SK-N-SH treated with all-trans-retinoic acid at 6 μM for 48 hours (cell line): ENCODE data around the gene STPG3.

ENCODE experiments used
- CSDC2 ChIP-seq: fragments of 250-450 bp; sonication (Bioruptor Pico); IDR thresholded peaks from 2 replicates; pipeline ENCODE4 v1.5.0; 2020; ENCODE audit warnings: mild to moderate bottlenecking, moderate library complexity
- ESRRG ChIP-seq: fragments of 250-450 bp; sonication (Bioruptor Pico); IDR thresholded peaks from 2 replicates; pipeline ENCODE4 v1.6.1; 2021; ENCODE audit warnings: mild to moderate bottlenecking
- ISL1 ChIP-seq: fragments of 250-450 bp; sonication (Bioruptor Pico); IDR thresholded peaks from 2 replicates; pipeline ENCODE4 v2.1.2; 2022; ENCODE audit warnings: mild to moderate bottlenecking, moderate library complexity
- OSR1 ChIP-seq: fragments of 250-450 bp; sonication (Bioruptor Pico); IDR thresholded peaks from 2 replicates; pipeline ENCODE4 v1.8.0; 2022; ENCODE audit warnings: moderate library complexity, mild to moderate bottlenecking, inconsistent platforms
- PPARA ChIP-seq: fragments of 250-450 bp; sonication (Bioruptor Pico); IDR thresholded peaks from 2 replicates; pipeline ENCODE4 v1.5.0; 2020; ENCODE audit warnings: mild to moderate bottlenecking, borderline replicate concordance
- SNAI2 ChIP-seq: fragments of 250-450 bp; sonication (Bioruptor Pico); IDR thresholded peaks from 2 replicates; pipeline ENCODE4 v1.5.0; 2020; ENCODE audit warnings: mild to moderate bottlenecking, moderate library complexity
- TSHZ2 ChIP-seq: fragments of 250-450 bp; sonication (Bioruptor Pico); IDR thresholded peaks from 2 replicates; pipeline ENCODE4 v1.5.0; 2020; ENCODE audit warnings: mild to moderate bottlenecking, moderate library complexity
- ZFP30 ChIP-seq: fragments of 450-650 bp; formaldehyde crosslinking; IDR thresholded peaks from 2 replicates; pipeline ENCODE4 v1.5.0; 2022; ENCODE audit warnings: mild to moderate bottlenecking, moderate library complexity
- ZNF70 ChIP-seq: fragments of 450-650 bp; formaldehyde crosslinking; IDR thresholded peaks from 2 replicates; pipeline ENCODE4 v1.5.0; 2020; ENCODE audit warnings: mild to moderate bottlenecking, moderate library complexity
- TF ChIP-seq, protein P1 (sequence below): fragments of 250-450 bp; sonication (Bioruptor Pico); IDR thresholded peaks from 2 replicates; pipeline ENCODE4 v1.8.0; 2020; ENCODE audit warnings: mild to moderate bottlenecking, moderate library complexity, borderline replicate concordance
- TF ChIP-seq, protein P2 (sequence below): fragments of 250-450 bp; sonication (Bioruptor Pico); IDR thresholded peaks from 2 replicates; pipeline ENCODE4 v1.5.1; 2021; ENCODE audit warnings: mild to moderate bottlenecking, moderate library complexity

GRCh38 chr9:137273095-137273490 lies 22.0 kb downstream of the STPG3 start:
- TF ChIP-seq ZFP30 (CRISPR knock-in tag) (no peak), ESRRG (CRISPR knock-in tag) (no peak), ZNF70 (no peak), SNAI2 (CRISPR knock-in tag) (no peak), TSHZ2 (CRISPR knock-in tag) (no peak), ISL1 (CRISPR knock-in tag) (no peak), PPARA (CRISPR knock-in tag) (no peak), CSDC2 (CRISPR knock-in tag) (no peak), OSR1 (CRISPR knock-in tag) (no peak)
- TF ChIP-seq, protein P1, sequence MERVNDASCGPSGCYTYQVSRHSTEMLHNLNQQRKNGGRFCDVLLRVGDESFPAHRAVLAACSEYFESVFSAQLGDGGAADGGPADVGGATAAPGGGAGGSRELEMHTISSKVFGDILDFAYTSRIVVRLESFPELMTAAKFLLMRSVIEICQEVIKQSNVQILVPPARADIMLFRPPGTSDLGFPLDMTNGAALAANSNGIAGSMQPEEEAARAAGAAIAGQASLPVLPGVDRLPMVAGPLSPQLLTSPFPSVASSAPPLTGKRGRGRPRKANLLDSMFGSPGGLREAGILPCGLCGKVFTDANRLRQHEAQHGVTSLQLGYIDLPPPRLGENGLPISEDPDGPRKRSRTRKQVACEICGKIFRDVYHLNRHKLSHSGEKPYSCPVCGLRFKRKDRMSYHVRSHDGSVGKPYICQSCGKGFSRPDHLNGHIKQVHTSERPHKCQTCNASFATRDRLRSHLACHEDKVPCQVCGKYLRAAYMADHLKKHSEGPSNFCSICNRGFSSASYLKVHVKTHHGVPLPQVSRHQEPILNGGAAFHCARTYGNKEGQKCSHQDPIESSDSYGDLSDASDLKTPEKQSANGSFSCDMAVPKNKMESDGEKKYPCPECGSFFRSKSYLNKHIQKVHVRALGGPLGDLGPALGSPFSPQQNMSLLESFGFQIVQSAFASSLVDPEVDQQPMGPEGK (CRISPR knock-in tag) = no peak
- TF ChIP-seq, protein P2, sequence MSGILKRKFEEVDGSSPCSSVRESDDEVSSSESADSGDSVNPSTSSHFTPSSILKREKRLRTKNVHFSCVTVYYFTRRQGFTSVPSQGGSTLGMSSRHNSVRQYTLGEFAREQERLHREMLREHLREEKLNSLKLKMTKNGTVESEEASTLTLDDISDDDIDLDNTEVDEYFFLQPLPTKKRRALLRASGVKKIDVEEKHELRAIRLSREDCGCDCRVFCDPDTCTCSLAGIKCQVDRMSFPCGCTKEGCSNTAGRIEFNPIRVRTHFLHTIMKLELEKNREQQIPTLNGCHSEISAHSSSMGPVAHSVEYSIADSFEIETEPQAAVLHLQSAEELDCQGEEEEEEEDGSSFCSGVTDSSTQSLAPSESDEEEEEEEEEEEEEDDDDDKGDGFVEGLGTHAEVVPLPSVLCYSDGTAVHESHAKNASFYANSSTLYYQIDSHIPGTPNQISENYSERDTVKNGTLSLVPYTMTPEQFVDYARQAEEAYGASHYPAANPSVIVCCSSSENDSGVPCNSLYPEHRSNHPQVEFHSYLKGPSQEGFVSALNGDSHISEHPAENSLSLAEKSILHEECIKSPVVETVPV = no peak
